Erythroblast (primary cell): ENCODE data around the gene ZNF763.
A peak's percentile ranks its signal among the peaks of the same experiment; 100 is the strongest.

Experiments
- DNase-seq, 2 experiments: peaks; one replicate each; lab custom pipeline; 2025; lab: John Stamatoyannopoulos, UW
- GATA1 ChIP-seq: IDR thresholded peaks from 2 replicates; pipeline ENCODE4 v1.6.1; 2011; ENCODE audit warnings: low read depth, mild to moderate bottlenecking, control low read depth, low read length, moderate library complexity
- POLR2A ChIP-seq: IDR thresholded peaks from 2 replicates; pipeline ENCODE4 v1.6.1; 2011; ENCODE audit warnings: mild to moderate bottlenecking, low read length

ZNF763 gene

DNA sequence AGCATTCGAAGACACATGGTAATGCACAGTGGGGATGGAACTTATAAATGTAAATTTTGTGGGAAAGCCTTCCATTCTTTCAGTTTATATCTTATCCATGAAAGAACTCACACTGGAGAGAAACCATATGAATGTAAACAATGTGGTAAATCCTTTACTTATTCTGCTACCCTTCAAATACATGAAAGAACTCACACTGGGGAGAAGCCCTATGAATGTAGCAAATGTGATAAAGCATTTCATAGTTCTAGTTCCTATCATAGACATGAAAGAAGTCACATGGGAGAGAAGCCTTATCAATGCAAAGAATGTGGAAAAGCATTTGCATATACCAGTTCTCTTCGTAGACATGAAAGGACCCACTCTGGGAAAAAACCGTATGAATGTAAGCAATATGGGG lies 16.2 kb upstream of the ZNF763 start:
- TF ChIP-seq POLR2A: no peak
- TF ChIP-seq GATA1: no peak
- DNase-seq: peak in 1 of 2 experiments; percentile 26

GRCh38 chr19:11949201-11949600 lies 15.6 kb upstream of the ZNF763 start:
- peak; percentile 27 to 57 for DNase-seq
- no peak for TF ChIP-seq POLR2A

- DNase-seq: peak in 1 of 2 experiments; percentile 40
These were observed 15.2 kb upstream of the ZNF763 start for GRCh38 chr19:11949614-11950080.

DNA sequence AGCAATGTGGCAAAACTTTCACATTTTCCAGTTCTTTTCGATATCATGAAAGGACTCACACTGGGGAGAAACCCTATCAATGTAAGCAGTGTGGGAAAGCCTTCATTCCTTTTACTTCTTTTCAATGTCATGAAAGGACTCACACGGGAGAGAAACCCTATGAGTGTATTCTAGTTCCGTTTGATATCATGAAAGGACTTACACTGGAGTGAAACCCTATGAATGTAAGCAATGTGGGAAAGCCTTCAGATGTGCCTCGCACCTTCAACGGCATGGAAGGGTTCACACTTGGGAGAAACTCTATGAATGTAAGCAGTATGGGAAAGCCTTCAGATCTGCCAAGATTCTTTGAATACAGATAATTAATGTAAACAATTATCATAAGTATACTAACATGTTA lies 14.5 kb upstream of the ZNF763 start:
- TF ChIP-seq POLR2A (no peak), GATA1 (no peak)
- DNase-seq: peak in 1 of 2 experiments; percentile 12

DNA sequence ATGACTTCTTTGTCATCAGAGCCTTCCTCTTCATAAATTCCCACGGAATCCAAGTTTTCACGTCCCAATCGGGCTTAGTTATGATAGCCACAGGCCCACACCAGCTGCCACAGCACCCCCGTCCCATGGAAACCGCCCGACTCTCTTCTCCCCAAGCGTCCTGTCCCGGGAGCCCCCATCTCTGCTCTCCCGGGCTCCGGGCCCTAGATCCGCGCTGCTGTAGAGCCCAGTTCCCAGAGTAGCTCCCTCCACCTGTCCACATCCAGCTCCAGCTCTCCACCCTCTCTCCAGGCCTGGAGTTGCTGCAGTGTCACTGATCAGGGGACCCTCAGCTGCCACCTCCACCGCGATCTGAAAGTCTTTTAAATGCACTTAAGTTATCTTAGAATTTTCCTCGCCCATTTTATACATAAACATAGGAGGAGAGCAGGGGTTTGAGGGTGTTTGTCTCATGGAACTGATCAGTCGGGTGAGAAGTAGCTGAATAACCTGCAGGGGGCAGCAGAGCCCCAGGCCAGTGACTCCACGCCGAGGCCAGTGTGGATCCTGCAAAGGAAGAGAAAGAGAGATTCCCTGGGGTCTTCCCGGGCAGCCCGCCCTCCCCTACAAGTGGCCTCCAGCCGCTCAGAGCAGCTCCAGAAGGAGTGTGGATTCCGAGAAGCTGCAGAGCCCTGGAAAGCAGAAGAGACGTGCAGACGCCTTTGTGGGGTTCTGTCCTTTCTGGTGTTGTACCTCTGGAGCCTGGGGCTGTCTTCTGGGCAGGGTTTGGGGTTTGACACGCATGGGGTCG lies 1.1 kb upstream of the ZNF763 start:
- TF ChIP-seq POLR2A (no peak), GATA1 (no peak)
- peak; percentile 77 to 86 for DNase-seq

- TF ChIP-seq GATA1: no peak
- TF ChIP-seq POLR2A: no peak
- DNase-seq: no peak
These were observed 363 bp upstream of the ZNF763 start for GRCh38 chr19:11964496-11964857.

- TF ChIP-seq POLR2A (no peak), GATA1 (no peak)
- no peak for DNase-seq
These were observed 5.3 kb downstream of the ZNF763 start for GRCh38 chr19:11970174-11970573.

- TF ChIP-seq GATA1: no peak
- no peak for TF ChIP-seq POLR2A
- DNase-seq: no peak
These were observed 6.2 kb downstream of the ZNF763 start for GRCh38 chr19:11971041-11971440.

GRCh38 chr19:11973019-11973810 lies 8.4 kb downstream of the ZNF763 start:
- TF ChIP-seq POLR2A (no peak), GATA1 (no peak)
- DNase-seq: no peak

DNA sequence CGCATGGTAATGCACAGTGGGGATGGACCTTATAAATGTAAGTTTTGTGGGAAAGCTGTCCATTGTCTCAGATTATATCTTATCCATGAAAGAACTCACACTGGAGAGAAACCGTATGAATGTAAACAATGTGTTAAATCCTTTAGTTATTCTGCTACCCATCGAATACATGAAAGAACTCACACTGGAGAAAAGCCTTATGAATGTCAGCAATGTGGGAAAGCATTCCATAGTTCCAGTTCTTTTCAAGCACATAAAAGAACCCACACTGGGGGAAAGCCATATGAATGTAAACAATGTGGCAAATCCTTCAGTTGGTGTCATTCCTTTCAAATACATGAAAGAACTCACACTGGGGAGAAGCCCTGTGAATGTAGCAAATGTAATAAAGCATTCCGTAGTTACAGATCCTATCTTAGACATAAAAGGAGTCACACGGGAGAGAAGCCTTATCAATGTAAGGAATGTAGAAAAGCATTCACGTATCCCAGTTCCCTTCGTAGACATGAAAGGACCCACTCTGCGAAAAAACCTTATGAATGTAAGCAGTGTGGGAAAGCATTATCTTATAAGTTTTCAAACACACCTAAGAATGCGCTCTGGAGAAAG lies 13.8 kb downstream of the ZNF763 start:
- TF ChIP-seq GATA1 (no peak), POLR2A (no peak)
- DNase-seq: no peak

- TF ChIP-seq GATA1 (no peak), POLR2A (no peak)
- DNase-seq: peak in 1 of 2 experiments; percentile 17
These were observed 14.7 kb downstream of the ZNF763 start for GRCh38 chr19:11979527-11979926.

DNA sequence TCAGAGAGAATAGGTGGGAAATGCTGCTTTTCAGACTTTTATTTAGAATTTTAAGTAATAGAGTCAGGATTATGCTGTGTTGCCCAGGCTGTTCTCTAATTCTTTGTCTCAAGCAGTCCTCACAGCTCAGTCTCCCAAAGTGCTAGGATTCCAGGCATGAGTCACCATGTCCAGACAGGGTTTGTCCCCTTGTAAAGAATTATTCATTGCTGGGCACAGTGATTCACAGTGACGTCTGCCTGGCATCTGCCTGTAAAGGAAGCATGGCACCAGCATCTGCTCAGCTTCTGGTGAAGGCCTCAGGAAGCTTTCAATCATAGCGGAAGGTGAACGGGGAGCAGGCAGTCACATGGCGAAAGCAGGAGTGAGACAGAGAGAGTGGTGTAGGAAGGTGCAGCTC lies 17.7 kb downstream of the ZNF763 start:
- DNase-seq: no peak
- TF ChIP-seq POLR2A: no peak
- no peak for TF ChIP-seq GATA1

GRCh38 chr19:11984986-11985385 lies 20.1 kb downstream of the ZNF763 start:
- no peak for TF ChIP-seq POLR2A
- TF ChIP-seq GATA1: no peak
- DNase-seq: peak; percentile 33 to 35

DNA sequence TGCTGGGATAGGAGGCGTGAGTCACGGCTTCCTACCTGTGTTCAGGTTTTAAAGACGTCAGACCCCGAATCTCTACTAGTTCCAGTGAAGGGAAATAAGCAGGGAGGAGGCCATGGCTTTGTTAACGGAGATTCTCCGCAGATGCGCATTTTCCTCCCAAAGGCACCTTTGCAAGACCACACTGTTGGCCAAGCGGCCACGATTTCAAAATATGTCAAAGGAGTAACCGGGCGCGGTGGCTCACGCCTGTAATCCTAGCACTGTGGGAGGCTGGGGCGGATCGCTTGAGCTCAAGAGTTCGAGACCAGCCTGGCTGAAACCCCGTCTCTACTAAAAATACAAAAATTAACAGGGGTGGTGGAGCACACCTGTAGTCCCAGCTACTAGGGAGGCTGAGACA lies 21.9 kb downstream of the ZNF763 start:
- TF ChIP-seq POLR2A: no peak
- no peak for TF ChIP-seq GATA1
- no peak for DNase-seq
